ENCODE measurements around the gene DHX15.

The DHX15 gene

GRCh38 chr4:24601121-24601520, 16.8 kb upstream of the DHX15 start:
- no peak for DNase-seq
- TF ChIP-seq GATA1 (IDR thresholded peaks at IDR 0.05; ENCODE audit: low read depth, low read length) (no peak), POLR2A (IDR thresholded peaks at IDR 0.05; ENCODE audit: low read length) (no peak)

DNA sequence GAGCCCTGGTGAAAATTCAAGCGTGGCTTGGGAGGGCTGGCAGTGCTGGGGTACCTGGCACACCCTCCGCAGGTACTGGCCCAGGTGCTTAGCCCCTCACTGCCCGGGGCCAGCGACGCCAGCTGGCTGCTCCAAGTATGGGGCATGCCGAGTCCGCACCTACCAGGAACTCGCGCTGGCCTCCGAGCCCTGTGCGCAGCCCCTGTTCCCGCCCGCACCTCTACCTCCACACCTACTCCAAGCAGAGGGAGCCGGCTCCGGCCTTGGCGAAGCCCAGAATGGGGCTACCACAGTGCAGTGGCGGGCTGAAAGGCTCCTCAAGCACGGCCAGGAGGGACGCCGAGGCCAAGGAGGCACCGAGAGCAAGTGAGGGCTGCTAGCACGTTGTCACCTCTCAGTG, 14.9 kb upstream of the DHX15 start:
- no peak for TF ChIP-seq POLR2A (IDR thresholded peaks at IDR 0.05; ENCODE audit: low read length)
- TF ChIP-seq GATA1 (IDR thresholded peaks at IDR 0.05; ENCODE audit: low read depth, low read length), result no peak

GRCh38 chr4:24598025-24598424, 13.7 kb upstream of the DHX15 start:
- no peak for DNase-seq
- no peak for TF ChIP-seq POLR2A (IDR thresholded peaks at IDR 0.05; ENCODE audit: low read length)
- TF ChIP-seq GATA1 (IDR thresholded peaks at IDR 0.05; ENCODE audit: low read depth, low read length), result no peak

More for the DNA sequence above, 14.9 kb upstream of the DHX15 start:
- no peak for DNase-seq

GRCh38 chr4:24595659-24596058, 11.3 kb upstream of the DHX15 start:
- TF ChIP-seq POLR2A (IDR thresholded peaks at IDR 0.05; ENCODE audit: low read length) (no peak), GATA1 (IDR thresholded peaks at IDR 0.05; ENCODE audit: low read depth, low read length) (no peak)

DNA sequence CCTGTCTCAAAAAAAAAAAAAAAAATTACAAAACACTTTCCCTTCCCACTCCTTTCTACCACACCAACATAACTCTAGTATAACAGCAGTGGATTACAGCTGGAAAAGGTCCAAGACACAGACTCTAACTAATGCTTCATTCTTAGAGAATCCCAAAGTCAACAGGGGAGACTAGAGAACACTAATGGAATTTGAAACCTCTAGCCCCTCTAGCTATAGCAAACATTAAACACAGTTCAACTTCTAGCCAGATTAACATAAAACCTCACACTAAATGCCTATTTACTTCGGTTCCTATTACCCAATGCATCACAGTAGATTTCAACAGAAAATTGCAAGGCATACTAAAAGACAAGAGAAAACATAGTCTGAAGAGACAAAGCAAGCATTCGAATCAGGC, 10.5 kb upstream of the DHX15 start:
- TF ChIP-seq GATA1 (IDR thresholded peaks at IDR 0.05; ENCODE audit: low read depth, low read length) (no peak), POLR2A (IDR thresholded peaks at IDR 0.05; ENCODE audit: low read length) (no peak)
- no peak for DNase-seq

More at GRCh38 chr4:24595659-24596058, 11.3 kb upstream of the DHX15 start:
- DNase-seq, result no peak

- no peak for TF ChIP-seq POLR2A (IDR thresholded peaks at IDR 0.05; ENCODE audit: low read length)
- no peak for TF ChIP-seq GATA1 (IDR thresholded peaks at IDR 0.05; ENCODE audit: low read depth, low read length)
- no peak for DNase-seq
These were observed 5.1 kb upstream of the DHX15 start for GRCh38 chr4:24589448-24589847.

- no peak for TF ChIP-seq GATA1 (IDR thresholded peaks at IDR 0.05; ENCODE audit: low read depth, low read length)
- TF ChIP-seq POLR2A (IDR thresholded peaks at IDR 0.05; ENCODE audit: low read length), result no peak
- DNase-seq, result peak; percentile 38 to 87
These were observed 4.0 kb upstream of the DHX15 start for GRCh38 chr4:24588216-24588954.

DNA sequence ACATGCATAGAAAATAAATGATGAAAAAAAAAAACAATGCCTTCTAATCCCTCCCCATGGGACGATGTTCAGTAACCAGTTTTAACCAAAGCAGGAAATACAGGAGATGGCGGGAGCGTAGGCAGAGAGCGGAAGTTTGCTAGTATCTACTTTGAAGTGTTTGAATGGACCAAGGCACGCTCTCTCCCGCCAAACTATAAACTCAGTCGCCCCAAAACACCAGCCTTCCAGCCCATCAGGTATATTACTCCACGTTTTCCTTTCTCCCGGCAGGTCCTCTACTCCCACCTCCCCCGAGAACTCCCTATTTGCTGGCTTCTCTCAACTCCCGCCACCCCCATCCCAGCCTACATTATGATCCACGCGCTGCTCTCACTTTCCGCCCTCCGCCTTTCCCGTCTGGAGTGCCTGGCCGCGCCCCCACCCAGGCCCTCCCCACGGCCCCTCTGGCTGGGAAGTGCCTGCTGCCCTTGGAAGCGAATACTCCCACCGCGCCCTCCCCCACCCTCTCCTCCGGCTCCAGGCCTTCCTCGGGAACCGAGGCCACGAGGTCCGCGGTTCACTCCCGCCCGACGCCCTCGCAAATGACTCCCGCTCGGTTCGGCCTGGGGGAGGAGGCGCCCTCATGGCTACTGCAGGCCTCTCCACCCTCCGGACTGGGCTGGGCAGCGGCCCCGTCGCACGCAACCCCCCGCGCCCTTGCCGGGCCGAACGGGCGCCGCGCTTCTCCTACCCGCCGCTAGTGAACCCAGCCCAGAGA, 723 bp downstream of the DHX15 start:
- TF ChIP-seq POLR2A (IDR thresholded peaks at IDR 0.05; ENCODE audit: low read length), result no peak
- TF ChIP-seq GATA1 (IDR thresholded peaks at IDR 0.05; ENCODE audit: low read depth, low read length), result no peak
- peak; percentile 77 to 82 for DNase-seq

GRCh38 chr4:24582235-24582832, 2.0 kb downstream of the DHX15 start:
- TF ChIP-seq POLR2A (IDR thresholded peaks at IDR 0.05; ENCODE audit: low read length), result no peak
- no peak for TF ChIP-seq GATA1 (IDR thresholded peaks at IDR 0.05; ENCODE audit: low read depth, low read length)
- peak; percentile 33 to 41 for DNase-seq

DNA sequence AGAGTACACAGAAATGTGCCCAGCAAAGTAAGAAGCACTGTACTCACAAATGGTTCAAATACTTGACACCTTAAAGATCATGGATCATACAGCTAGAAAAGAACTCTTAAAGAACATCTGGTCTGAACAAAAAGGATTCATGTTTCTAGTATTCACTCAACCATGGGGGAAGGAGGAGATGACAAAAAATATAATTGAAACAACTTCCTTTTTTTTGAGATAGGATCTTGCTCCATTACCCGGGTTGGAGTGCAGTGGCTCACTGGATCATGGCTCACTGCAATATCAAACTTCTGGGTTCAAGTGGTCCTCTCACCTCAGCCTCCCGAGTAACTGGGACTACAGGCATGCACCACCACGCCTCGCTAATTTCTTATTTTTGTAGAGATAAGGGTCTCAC, 6.0 kb downstream of the DHX15 start:
- DNase-seq, result no peak

GRCh38 chr4:24576276-24576675, 8.1 kb downstream of the DHX15 start:
- TF ChIP-seq POLR2A (IDR thresholded peaks at IDR 0.05; ENCODE audit: low read length) (no peak), GATA1 (IDR thresholded peaks at IDR 0.05; ENCODE audit: low read depth, low read length) (no peak)
- no peak for DNase-seq

More for the DNA sequence above, 6.0 kb downstream of the DHX15 start:
- TF ChIP-seq GATA1 (IDR thresholded peaks at IDR 0.05; ENCODE audit: low read depth, low read length), result no peak
- no peak for TF ChIP-seq POLR2A (IDR thresholded peaks at IDR 0.05; ENCODE audit: low read length)

DNA sequence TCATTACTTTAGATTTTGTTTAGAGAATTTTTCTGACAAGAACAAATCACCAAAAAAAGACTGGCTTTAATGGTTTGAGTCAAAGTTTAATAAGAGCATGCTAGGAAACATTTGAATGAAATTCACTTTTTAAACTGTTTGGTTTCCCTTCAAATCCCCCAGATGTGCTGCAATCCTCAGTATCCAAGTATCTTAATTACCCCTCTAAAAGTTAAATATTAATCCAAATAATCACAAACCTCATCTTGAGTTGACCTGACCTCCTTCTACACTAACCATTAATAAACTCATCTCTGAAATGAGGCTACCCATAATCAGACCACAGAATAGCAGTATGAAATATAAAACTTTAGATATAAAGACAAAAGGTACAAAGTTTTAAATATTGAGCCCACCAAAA, 10.1 kb downstream of the DHX15 start:
- no peak for DNase-seq
- no peak for TF ChIP-seq GATA1 (IDR thresholded peaks at IDR 0.05; ENCODE audit: low read depth, low read length)
- TF ChIP-seq POLR2A (IDR thresholded peaks at IDR 0.05; ENCODE audit: low read length), result no peak

GRCh38 chr4:24573582-24573981, 10.8 kb downstream of the DHX15 start:
- TF ChIP-seq POLR2A (IDR thresholded peaks at IDR 0.05; ENCODE audit: low read length), result no peak
- TF ChIP-seq GATA1 (IDR thresholded peaks at IDR 0.05; ENCODE audit: low read depth, low read length), result no peak
- DNase-seq, result no peak

- no peak for TF ChIP-seq POLR2A (IDR thresholded peaks at IDR 0.05; ENCODE audit: low read length)
- no peak for TF ChIP-seq GATA1 (IDR thresholded peaks at IDR 0.05; ENCODE audit: low read depth, low read length)
- no peak for DNase-seq
These were observed 13.6 kb downstream of the DHX15 start for GRCh38 chr4:24570574-24571236.
